ENCODE measurements around the gene TMPRSS13. TPM values are rescaled to one million over a fixed set of nuclear protein-coding genes. Genes with fewer than 3 reads are reported as not detected.

Gene TMPRSS13
- polyA plus RNA-seq, 1 donor from 2014 or later: not detected

DNA sequence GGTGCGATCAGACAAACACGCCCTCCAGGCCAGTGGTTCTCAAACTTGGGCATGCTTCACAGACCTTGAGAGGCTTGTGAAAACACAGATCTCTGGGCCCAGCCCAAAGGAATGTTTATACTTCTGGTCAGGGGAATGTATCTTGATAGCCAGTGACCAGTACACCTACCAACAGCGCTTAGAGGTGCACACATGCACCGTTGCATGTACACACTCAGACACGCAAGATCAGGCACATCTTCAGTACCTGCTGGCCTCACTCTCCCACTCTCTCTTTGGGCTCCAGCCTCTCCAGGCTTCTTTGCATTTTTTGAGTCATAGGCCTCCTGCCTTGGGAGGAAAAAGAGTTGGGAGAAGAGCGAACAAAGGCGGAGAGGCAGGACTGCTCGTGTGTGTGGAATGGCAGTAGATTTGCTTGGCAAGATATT, 41.0 kb downstream of the TMPRSS13 start:
- Histone ChIP-seq H2AFZ (ENCODE audit: low read depth, low read length) (no peak overlapping the region), H3K27ac (ENCODE audit: low read length) (no peak overlapping the region)
- TF ChIP-seq EZH2 (IDR thresholded peaks at IDR 0.05; ENCODE audit: borderline replicate concordance, insufficient read depth, low read length, poor library complexity, severe bottlenecking): no peak
- TF ChIP-seq, protein P1, sequence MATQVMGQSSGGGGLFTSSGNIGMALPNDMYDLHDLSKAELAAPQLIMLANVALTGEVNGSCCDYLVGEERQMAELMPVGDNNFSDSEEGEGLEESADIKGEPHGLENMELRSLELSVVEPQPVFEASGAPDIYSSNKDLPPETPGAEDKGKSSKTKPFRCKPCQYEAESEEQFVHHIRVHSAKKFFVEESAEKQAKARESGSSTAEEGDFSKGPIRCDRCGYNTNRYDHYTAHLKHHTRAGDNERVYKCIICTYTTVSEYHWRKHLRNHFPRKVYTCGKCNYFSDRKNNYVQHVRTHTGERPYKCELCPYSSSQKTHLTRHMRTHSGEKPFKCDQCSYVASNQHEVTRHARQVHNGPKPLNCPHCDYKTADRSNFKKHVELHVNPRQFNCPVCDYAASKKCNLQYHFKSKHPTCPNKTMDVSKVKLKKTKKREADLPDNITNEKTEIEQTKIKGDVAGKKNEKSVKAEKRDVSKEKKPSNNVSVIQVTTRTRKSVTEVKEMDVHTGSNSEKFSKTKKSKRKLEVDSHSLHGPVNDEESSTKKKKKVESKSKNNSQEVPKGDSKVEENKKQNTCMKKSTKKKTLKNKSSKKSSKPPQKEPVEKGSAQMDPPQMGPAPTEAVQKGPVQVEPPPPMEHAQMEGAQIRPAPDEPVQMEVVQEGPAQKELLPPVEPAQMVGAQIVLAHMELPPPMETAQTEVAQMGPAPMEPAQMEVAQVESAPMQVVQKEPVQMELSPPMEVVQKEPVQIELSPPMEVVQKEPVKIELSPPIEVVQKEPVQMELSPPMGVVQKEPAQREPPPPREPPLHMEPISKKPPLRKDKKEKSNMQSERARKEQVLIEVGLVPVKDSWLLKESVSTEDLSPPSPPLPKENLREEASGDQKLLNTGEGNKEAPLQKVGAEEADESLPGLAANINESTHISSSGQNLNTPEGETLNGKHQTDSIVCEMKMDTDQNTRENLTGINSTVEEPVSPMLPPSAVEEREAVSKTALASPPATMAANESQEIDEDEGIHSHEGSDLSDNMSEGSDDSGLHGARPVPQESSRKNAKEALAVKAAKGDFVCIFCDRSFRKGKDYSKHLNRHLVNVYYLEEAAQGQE (IDR thresholded peaks at IDR 0.05; ENCODE audit: borderline replicate concordance): no peak
- no peak for TF ChIP-seq POLR2AphosphoS5 (IDR thresholded peaks at IDR 0.05)
- TF ChIP-seq RAD21 (conservative IDR thresholded peaks at IDR 0.05): no peak
- no peak for TF ChIP-seq TAF1 (IDR thresholded peaks at IDR 0.05; ENCODE audit: low read depth)
- no peak for TF ChIP-seq MXI1 (conservative IDR thresholded peaks at IDR 0.05; ENCODE audit: poor library complexity, severe bottlenecking)
- TF ChIP-seq SMC3 (conservative IDR thresholded peaks at IDR 0.05; ENCODE audit: poor library complexity): no peak
- no peak for TF ChIP-seq EP300 (conservative IDR thresholded peaks at IDR 0.05; ENCODE audit: poor library complexity, severe bottlenecking)
- TF ChIP-seq, protein P2, sequence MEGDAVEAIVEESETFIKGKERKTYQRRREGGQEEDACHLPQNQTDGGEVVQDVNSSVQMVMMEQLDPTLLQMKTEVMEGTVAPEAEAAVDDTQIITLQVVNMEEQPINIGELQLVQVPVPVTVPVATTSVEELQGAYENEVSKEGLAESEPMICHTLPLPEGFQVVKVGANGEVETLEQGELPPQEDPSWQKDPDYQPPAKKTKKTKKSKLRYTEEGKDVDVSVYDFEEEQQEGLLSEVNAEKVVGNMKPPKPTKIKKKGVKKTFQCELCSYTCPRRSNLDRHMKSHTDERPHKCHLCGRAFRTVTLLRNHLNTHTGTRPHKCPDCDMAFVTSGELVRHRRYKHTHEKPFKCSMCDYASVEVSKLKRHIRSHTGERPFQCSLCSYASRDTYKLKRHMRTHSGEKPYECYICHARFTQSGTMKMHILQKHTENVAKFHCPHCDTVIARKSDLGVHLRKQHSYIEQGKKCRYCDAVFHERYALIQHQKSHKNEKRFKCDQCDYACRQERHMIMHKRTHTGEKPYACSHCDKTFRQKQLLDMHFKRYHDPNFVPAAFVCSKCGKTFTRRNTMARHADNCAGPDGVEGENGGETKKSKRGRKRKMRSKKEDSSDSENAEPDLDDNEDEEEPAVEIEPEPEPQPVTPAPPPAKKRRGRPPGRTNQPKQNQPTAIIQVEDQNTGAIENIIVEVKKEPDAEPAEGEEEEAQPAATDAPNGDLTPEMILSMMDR (IDR thresholded peaks at IDR 0.05; ENCODE audit: poor library complexity, severe bottlenecking): no peak

DNA sequence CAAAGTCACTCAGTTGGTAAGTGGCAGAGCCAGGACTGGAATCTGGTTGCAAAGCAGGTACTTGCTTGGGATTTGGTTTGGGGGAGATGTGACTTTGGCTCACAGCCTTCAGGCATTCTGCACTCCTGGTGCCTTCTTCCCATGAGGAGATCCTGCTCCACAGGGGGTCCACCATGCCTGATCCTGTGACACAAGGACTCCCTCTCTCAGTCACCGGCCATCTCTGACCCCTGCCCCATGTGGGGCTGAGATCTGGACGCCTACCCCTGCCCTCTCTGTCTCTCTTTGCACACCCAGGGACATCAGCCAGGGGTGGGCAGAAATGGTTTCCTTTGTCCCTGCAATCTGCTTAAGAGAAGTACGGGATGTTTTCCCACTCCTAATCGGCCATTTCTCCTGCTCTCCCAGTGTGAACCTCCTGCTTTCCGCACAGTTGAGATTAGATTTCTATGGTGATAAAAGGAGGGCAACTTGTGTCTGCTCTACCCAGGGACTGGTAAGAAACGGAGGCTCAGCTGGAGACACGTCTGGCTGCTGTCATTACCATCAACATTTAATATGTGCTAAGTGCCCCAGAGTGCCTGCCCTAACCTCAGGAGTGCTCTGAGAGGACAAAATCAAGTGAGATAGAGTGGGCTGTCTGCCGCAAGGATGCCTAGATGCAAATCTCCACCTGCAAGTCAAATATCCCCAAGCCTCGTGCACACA, 41.6 kb downstream of the TMPRSS13 start:
- Histone ChIP-seq H3K4me3 (ENCODE audit: low read length) (no peak overlapping the region), H3K9ac (ENCODE audit: low read length) (no peak overlapping the region), H3K9me3 (ENCODE audit: low read length) (no peaks in the 10 kb centered on the region), H4K20me1 (ENCODE audit: insufficient read depth) (no peaks in the 10 kb centered on the region), H3K4me2 (ENCODE audit: low read length) (no peak overlapping the region), H3K9me2 (ENCODE audit: insufficient read depth, low read length) (no peaks in the 10 kb centered on the region), H2AFZ (ENCODE audit: low read depth, low read length) (no peak overlapping the region), H3K79me2 (replicated peaks; ENCODE audit: insufficient read depth, low read length) (no peaks in the 10 kb centered on the region), H3K36me3 (ENCODE audit: insufficient read depth, low read length) (no peaks in the 10 kb centered on the region), H3K27ac (ENCODE audit: low read length) (no peak overlapping the region), H3F3A (ENCODE audit: insufficient read depth, low read length, poor library complexity, severe bottlenecking) (no peaks in the 10 kb centered on the region), H3K27me3 (ENCODE audit: insufficient read depth, low read depth, low read length) (no peaks in the 10 kb centered on the region)
- no peak for TF ChIP-seq POLR2AphosphoS5 (IDR thresholded peaks at IDR 0.05)
- TF ChIP-seq SMC3 (conservative IDR thresholded peaks at IDR 0.05; ENCODE audit: poor library complexity): no peak
- no peak for TF ChIP-seq EZH2 (IDR thresholded peaks at IDR 0.05; ENCODE audit: borderline replicate concordance, insufficient read depth, low read length, poor library complexity, severe bottlenecking)
- no peak for TF ChIP-seq MXI1 (conservative IDR thresholded peaks at IDR 0.05; ENCODE audit: poor library complexity, severe bottlenecking)
- no peak for TF ChIP-seq EP300 (conservative IDR thresholded peaks at IDR 0.05; ENCODE audit: poor library complexity, severe bottlenecking)
- TF ChIP-seq, protein P1 (IDR thresholded peaks at IDR 0.05; ENCODE audit: borderline replicate concordance): no peak
- TF ChIP-seq, protein P2 (IDR thresholded peaks at IDR 0.05; ENCODE audit: poor library complexity, severe bottlenecking): no peak
- TF ChIP-seq TAF1 (IDR thresholded peaks at IDR 0.05; ENCODE audit: low read depth): no peak

More for the DNA sequence above, 41.0 kb downstream of the TMPRSS13 start:
- Histone ChIP-seq H3K4me2 (ENCODE audit: low read length) (no peak overlapping the region), H4K20me1 (ENCODE audit: insufficient read depth) (no peaks in the 10 kb centered on the region), H3K4me3 (ENCODE audit: low read length) (no peak overlapping the region), H3K9me3 (ENCODE audit: low read length) (no peaks in the 10 kb centered on the region), H3K27me3 (ENCODE audit: insufficient read depth, low read depth, low read length) (no peaks in the 10 kb centered on the region), H3K9ac (ENCODE audit: low read length) (no peak overlapping the region), H3F3A (ENCODE audit: insufficient read depth, low read length, poor library complexity, severe bottlenecking) (no peaks in the 10 kb centered on the region), H3K9me2 (ENCODE audit: insufficient read depth, low read length) (no peaks in the 10 kb centered on the region), H3K36me3 (ENCODE audit: insufficient read depth, low read length) (no peaks in the 10 kb centered on the region), H3K79me2 (replicated peaks; ENCODE audit: insufficient read depth, low read length) (no peaks in the 10 kb centered on the region)

All from neural cell (in vitro differentiated cells).